HEK293 (cell line): Measurements from ENCODE around the gene OR2V2.
A peak's percentile ranks its signal among the peaks of the same experiment; 100 is the strongest.
"Not testable (repeated sequence)": the region's sequence is repeated elsewhere in the genome, so short reads cannot be mapped to it uniquely, and the experiment has no call there.

Source experiments
- CTCF ChIA-PET: fragments of 350-600 bp; formaldehyde crosslinking; extraction: SDS; loops from one replicate; lab custom pipeline; 2021; ENCODE audit warnings: antibody characterized with exemption; lab: Yijun Ruan, JAX
- POLR2A ChIA-PET: fragments of 300-600 bp; formaldehyde crosslinking; extraction: SDS; loops from one replicate; lab custom pipeline; 2020; ENCODE audit warnings: antibody characterized with exemption, inconsistent platforms; lab: Yijun Ruan, JAX
- H3K27ac ChIP-seq: fragments of 200-500 bp; sonication (Bioruptor generic); 2 replicates; pipeline ENCODE4 v1.5.1; 2014; ENCODE audit warnings: low read depth, low read length, control low read depth, inconsistent platforms; ENCODE audit errors: extremely low read depth
- H3K36me3 ChIP-seq, 2 experiments: fragments of 200-500 bp in 1 of 2; sonication (Bioruptor generic) in 1 of 2; 1 replicate in 1 of 2; 2 replicates in 1 of 2; pipeline ENCODE4 v1.5.1; 2014 to 2017; ENCODE audit warnings: inconsistent platforms in 2 of 2, low read length in 2 of 2; ENCODE audit not compliant: control insufficient read depth in 2 of 2, insufficient read depth in 1 of 2
- H3K4me1 ChIP-seq: fragments of 200-500 bp; sonication (Bioruptor generic); 2 replicates; pipeline ENCODE4 v1.5.1; 2014; ENCODE audit warnings: mild to moderate bottlenecking, low read length, inconsistent platforms; ENCODE audit not compliant: control insufficient read depth, insufficient read depth
- H3K4me3 ChIP-seq: 2 replicates; pipeline ENCODE4 v1.5.1; 2011; ENCODE audit warnings: low read depth, mild to moderate bottlenecking, control low read depth, low read length, moderate library complexity
- H3K9me3 ChIP-seq: fragments of 200-500 bp; sonication (Bioruptor generic); 2 replicates; pipeline ENCODE4 v1.5.1; 2014; ENCODE audit warnings: low read depth, low read length, inconsistent platforms; ENCODE audit not compliant: control insufficient read depth, insufficient read depth
- BCL11B ChIP-seq: fragments of 450-650 bp; formaldehyde crosslinking; IDR thresholded peaks from 2 replicates; pipeline ENCODE4 v1.5.1; 2016; ENCODE audit warnings: low read depth, missing biosample characterization, missing genetic modification characterization
- EGR2 ChIP-seq: fragments of 450-650 bp; formaldehyde crosslinking; IDR thresholded peaks from 2 replicates; pipeline ENCODE4 v1.5.1; 2016; ENCODE audit warnings: low read depth, missing biosample characterization, missing genetic modification characterization
- KLF1 ChIP-seq: fragments of 450-650 bp; formaldehyde crosslinking; IDR thresholded peaks from 2 replicates; pipeline ENCODE4 v1.5.1; 2016; ENCODE audit warnings: missing biosample characterization, missing genetic modification characterization
- OSR2 ChIP-seq: fragments of 450-650 bp; formaldehyde crosslinking; IDR thresholded peaks from 2 replicates; pipeline ENCODE4 v1.5.1; 2016; ENCODE audit warnings: missing biosample characterization, missing genetic modification characterization
- PBX3 ChIP-seq: sonication (generic); formaldehyde crosslinking; IDR thresholded peaks from 2 replicates; pipeline ENCODE4 v1.8.1; 2022; ENCODE audit warnings: mild to moderate bottlenecking, moderate library complexity, missing genetic modification reagents
- PRDM2 ChIP-seq: fragments of 450-650 bp; formaldehyde crosslinking; IDR thresholded peaks from 2 replicates; pipeline ENCODE4 v1.5.1; 2016; ENCODE audit warnings: missing biosample characterization, missing genetic modification characterization, borderline replicate concordance
- SP7 ChIP-seq: fragments of 450-650 bp; formaldehyde crosslinking; IDR thresholded peaks from 2 replicates; pipeline ENCODE4 v1.5.1; 2016; ENCODE audit warnings: missing biosample characterization, missing genetic modification characterization
- YY1 ChIP-seq: fragments of 450-650 bp; formaldehyde crosslinking; IDR thresholded peaks from 2 replicates; pipeline ENCODE4 v1.5.1; 2018; ENCODE audit warnings: missing biosample characterization, missing genetic modification characterization
- ZFHX2 ChIP-seq: fragments of 450-650 bp; formaldehyde crosslinking; conservative IDR thresholded peaks from 2 replicates; pipeline ENCODE4 v1.5.1; 2016; ENCODE audit warnings: missing biosample characterization, missing genetic modification characterization
- ZIC2 ChIP-seq: fragments of 450-650 bp; formaldehyde crosslinking; IDR thresholded peaks from 2 replicates; pipeline ENCODE4 v1.5.1; 2016; ENCODE audit warnings: missing biosample characterization, missing genetic modification characterization
- ZNF114 ChIP-seq: fragments of 450-650 bp; formaldehyde crosslinking; IDR thresholded peaks from 2 replicates; pipeline ENCODE4 v1.5.0; 2017; ENCODE audit warnings: missing biosample characterization, missing genetic modification characterization
- ZNF155 ChIP-seq: fragments of 450-650 bp; formaldehyde crosslinking; IDR thresholded peaks from 2 replicates; pipeline ENCODE4 v1.5.1; 2016; ENCODE audit warnings: missing biosample characterization, missing genetic modification characterization
- ZNF248 ChIP-seq: fragments of 450-650 bp; formaldehyde crosslinking; IDR thresholded peaks from 2 replicates; pipeline ENCODE4 v1.5.1; 2017; ENCODE audit warnings: missing biosample characterization, missing genetic modification characterization
- ZNF394 ChIP-seq: fragments of 450-650 bp; formaldehyde crosslinking; IDR thresholded peaks from 2 replicates; pipeline ENCODE4 v1.5.1; 2016; ENCODE audit warnings: missing biosample characterization, missing genetic modification characterization, mild to moderate bottlenecking, moderate library complexity, borderline replicate concordance
- ZNF398 ChIP-seq: fragments of 450-650 bp; formaldehyde crosslinking; IDR thresholded peaks from 2 replicates; pipeline ENCODE4 v1.5.1; 2017; ENCODE audit warnings: missing biosample characterization, missing genetic modification characterization
- ZNF555 ChIP-seq: fragments of 450-650 bp; formaldehyde crosslinking; conservative IDR thresholded peaks from 2 replicates; pipeline ENCODE4 v1.5.1; 2017; ENCODE audit warnings: missing biosample characterization, mild to moderate bottlenecking, missing genetic modification characterization, inconsistent platforms
- ZNF558 ChIP-seq: fragments of 450-650 bp; formaldehyde crosslinking; IDR thresholded peaks from 2 replicates; pipeline ENCODE4 v1.5.1; 2016; ENCODE audit warnings: missing biosample characterization, missing genetic modification characterization
- ZNF561 ChIP-seq: fragments of 450-650 bp; IDR thresholded peaks from 2 replicates; pipeline ENCODE4 v1.5.1; 2018; ENCODE audit warnings: missing biosample characterization, missing genetic modification characterization, borderline replicate concordance
- ZNF658 ChIP-seq: fragments of 450-650 bp; formaldehyde crosslinking; IDR thresholded peaks from 2 replicates; pipeline ENCODE4; 2016; ENCODE audit warnings: missing biosample characterization, missing genetic modification characterization
- TF ChIP-seq, protein P1 (sequence below): fragments of 450-650 bp; formaldehyde crosslinking; IDR thresholded peaks from 2 replicates; pipeline ENCODE4 v1.5.1; 2016; ENCODE audit warnings: missing biosample characterization, missing genetic modification characterization
- TF ChIP-seq, protein P2 (sequence below): fragments of 450-650 bp; formaldehyde crosslinking; IDR thresholded peaks from 2 replicates; pipeline ENCODE4 v1.5.1; 2016; ENCODE audit warnings: missing biosample characterization, missing genetic modification characterization, low read depth

The OR2V2 gene

GRCh38 chr5:181129601-181130000 is 17.8 kb upstream of the OR2V2 start:
- Histone ChIP-seq H3K4me3 (no peak overlapping the region), H3K9me3 (no peaks in the 10 kb centered on the region), H3K36me3 (no peaks in the 10 kb centered on the region), H3K4me1 (no peaks in the 10 kb centered on the region), H3K27ac (no peak overlapping the region)
- ChIA-PET POLR2A (no interaction called here), CTCF (interaction anchor here (0.6 kb wide), 1 partner anchor 25 kb away, joined by 3 read pairs; no protein-coding TSS in a partner anchor)
- TF ChIP-seq, protein P1, sequence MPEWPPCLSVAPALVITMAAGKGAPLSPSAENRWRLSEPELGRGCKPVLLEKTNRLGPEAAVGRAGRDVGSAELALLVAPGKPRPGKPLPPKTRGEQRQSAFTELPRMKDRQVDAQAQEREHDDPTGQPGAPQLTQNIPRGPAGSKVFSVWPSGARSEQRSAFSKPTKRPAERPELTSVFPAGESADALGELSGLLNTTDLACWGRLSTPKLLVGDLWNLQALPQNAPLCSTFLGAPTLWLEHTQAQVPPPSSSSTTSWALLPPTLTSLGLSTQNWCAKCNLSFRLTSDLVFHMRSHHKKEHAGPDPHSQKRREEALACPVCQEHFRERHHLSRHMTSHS (tag by site-specific recombination), result no peak
- TF ChIP-seq ZNF658, result no peak
- no peak for TF ChIP-seq OSR2 (tag by site-specific recombination)
- no peak for TF ChIP-seq ZNF561 (tag by site-specific recombination)
- no peak for TF ChIP-seq KLF1 (tag by site-specific recombination)
- TF ChIP-seq SP7 (tag by site-specific recombination), result no peak
- TF ChIP-seq ZFHX2 (tag by site-specific recombination), result peak; percentile 15; the same call in 1 of the 2 replicates
- TF ChIP-seq ZNF155 (tag by site-specific recombination), result no peak
- no peak for TF ChIP-seq ZNF248 (tag by site-specific recombination)
- no peak for TF ChIP-seq PBX3
- no peak for TF ChIP-seq ZNF394 (tag by site-specific recombination)
- TF ChIP-seq, protein P2, sequence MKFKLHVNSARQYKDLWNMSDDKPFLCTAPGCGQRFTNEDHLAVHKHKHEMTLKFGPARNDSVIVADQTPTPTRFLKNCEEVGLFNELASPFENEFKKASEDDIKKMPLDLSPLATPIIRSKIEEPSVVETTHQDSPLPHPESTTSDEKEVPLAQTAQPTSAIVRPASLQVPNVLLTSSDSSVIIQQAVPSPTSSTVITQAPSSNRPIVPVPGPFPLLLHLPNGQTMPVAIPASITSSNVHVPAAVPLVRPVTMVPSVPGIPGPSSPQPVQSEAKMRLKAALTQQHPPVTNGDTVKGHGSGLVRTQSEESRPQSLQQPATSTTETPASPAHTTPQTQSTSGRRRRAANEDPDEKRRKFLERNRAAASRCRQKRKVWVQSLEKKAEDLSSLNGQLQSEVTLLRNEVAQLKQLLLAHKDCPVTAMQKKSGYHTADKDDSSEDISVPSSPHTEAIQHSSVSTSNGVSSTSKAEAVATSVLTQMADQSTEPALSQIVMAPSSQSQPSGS (tag by site-specific recombination), result no peak
- no peak for TF ChIP-seq ZNF114
- TF ChIP-seq EGR2 (tag by site-specific recombination), result peak; percentile 33; the same call in 1 of the 2 replicates

GRCh38 chr5:181130081-181130480 is 17.3 kb upstream of the OR2V2 start:
- CTCF ChIA-PET, H3K4me1 ChIP-seq, H3K36me3 ChIP-seq, POLR2A ChIA-PET, H3K4me3 ChIP-seq, H3K27ac ChIP-seq, H3K9me3 ChIP-seq: not testable (repeated sequence)

DNA sequence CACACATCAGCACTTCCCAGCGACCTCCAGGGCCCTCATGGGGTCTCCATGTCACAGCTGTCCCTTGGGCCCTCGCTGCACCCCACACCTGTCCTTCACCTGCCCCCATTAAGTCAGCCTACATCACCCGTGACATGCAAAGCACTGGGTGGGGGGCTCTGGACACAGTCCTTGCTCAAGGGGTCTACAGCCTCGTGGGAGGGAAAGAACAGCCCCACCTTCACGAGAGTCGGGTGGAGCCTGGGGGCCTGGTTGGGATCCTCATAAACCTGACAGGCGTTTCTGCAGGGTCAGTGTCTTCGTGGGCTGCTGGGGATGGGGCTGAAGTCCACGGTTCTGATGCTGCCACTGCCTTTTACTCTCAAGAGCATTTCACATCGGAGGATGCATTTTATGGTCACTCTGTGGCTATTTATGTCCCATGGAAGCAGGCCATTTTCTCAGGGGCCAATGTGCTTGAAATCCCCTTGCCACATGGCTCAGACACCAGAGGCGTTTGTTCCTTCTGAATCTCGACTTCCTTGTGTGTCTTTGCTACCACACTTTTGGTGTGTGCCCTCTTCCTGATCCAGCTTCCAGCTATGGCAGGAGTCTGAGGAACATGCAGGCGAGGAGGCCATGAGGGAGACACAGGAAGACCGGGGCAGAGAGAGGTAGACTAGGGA is 16.4 kb upstream of the OR2V2 start, which contains the start of gene OR2V1:
Gene OR2V1, minus strand, starts transcription at position 338 of the 665 bp plus-strand sequence. CDS start 5,865 bp downstream, outside the sequence.
- Histone ChIP-seq H3K4me3 (no peak within 1 kb of the TSS), H3K27ac (no peak within 1 kb of the TSS), H3K36me3 (no peaks in the 10 kb centered on the region), H3K4me1 (no peaks in the 10 kb centered on the region), H3K9me3 (no peaks in the 10 kb centered on the region)
- ChIA-PET POLR2A (no interaction called here), CTCF (no interaction called here)
- TF ChIP-seq ZIC2 (tag by site-specific recombination) (no peak), ZNF558 (tag by site-specific recombination) (no peak), PRDM2 (tag by site-specific recombination) (no peak), ZNF555 (tag by site-specific recombination) (no peak), YY1 (tag by site-specific recombination) (no peak), BCL11B (tag by site-specific recombination) (no peak), ZNF398 (tag by site-specific recombination) (no peak)
